8988T (cell line): Measurements from ENCODE around the gene SIRT7.

Experiments used
- DNase-seq: peaks from one replicate; pipeline ENCODE4 v3.0.0; 2011

The SIRT7 gene

GRCh38 chr17:81904600-81905423 is 13.2 kb downstream of the SIRT7 start:
- no peak for DNase-seq

- no peak for DNase-seq
These were observed 13.9 kb downstream of the SIRT7 start for GRCh38 chr17:81903896-81904599.

DNA sequence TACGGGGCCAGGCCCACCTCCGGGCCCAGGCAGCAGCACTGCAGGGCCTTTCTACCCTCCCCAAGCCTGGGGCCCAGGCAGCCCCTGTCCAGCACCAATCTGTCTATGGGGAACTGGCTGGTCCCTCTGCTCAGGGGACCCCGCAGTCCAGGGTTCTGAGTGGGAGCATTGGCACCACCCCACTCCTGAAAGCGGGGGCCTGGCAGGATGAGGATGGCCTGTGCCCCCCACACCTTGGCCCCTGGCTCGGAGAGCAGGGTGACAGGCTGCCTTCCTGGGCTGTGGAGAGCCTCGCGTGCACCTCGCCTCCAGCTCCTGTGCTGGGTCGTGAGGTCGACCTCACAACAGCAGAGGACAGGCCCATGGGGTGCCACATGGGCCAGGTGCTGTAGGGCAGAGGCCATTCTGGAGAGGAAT is 14.6 kb downstream of the SIRT7 start:
- DNase-seq = no peak

GRCh38 chr17:81902653-81903414 is 15.1 kb downstream of the SIRT7 start:
- DNase-seq = no peak

DNA sequence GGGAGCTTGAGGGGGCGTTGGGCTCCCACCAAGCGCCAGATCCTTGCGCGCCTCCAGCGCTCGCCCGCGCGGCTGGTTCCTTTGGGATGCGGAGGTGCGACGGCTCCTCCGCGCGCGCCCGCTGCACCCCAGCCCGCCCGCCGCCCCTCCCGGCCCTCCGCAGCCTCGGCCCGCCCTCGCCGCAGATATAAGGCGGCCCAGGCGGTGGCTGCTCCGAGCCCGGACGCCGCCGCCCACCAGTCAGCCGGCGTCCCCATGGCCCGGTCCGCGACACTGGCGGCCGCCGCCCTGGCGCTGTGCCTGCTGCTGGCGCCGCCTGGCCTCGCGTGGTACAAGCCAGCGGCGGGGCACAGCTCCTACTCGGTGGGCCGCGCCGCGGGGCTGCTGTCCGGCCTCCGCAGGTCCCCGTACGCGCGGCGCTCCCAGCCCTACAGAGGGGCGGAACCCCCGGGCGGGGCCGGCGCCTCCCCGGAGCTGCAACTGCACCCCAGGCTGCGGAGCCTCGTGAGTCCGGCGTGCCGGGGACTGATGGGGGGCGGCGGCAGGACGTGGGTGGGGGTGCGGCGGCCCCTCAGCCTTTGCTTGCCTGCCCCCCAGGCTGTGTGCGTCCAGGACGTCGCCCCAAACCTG is 15.8 kb downstream of the SIRT7 start, which contains the start of gene NPB:
Gene NPB, plus strand, starts transcription at position 216 of the 630 bp plus-strand sequence. Its CDS starts 40 bp downstream, at position 256.
- no peak for DNase-seq

- no peak for DNase-seq
These were observed 16.6 kb downstream of the SIRT7 start for GRCh38 chr17:81901167-81902022.

GRCh38 chr17:81900181-81900820 is 17.7 kb downstream of the SIRT7 start:
- DNase-seq = no peak

GRCh38 chr17:81899514-81900166 is 18.3 kb downstream of the SIRT7 start:
- DNase-seq = no peak

GRCh38 chr17:81898885-81899284 is 19.1 kb downstream of the SIRT7 start:
- no peak for DNase-seq

- DNase-seq = no peak
These were observed 19.7 kb downstream of the SIRT7 start for GRCh38 chr17:81898029-81898866.

DNA sequence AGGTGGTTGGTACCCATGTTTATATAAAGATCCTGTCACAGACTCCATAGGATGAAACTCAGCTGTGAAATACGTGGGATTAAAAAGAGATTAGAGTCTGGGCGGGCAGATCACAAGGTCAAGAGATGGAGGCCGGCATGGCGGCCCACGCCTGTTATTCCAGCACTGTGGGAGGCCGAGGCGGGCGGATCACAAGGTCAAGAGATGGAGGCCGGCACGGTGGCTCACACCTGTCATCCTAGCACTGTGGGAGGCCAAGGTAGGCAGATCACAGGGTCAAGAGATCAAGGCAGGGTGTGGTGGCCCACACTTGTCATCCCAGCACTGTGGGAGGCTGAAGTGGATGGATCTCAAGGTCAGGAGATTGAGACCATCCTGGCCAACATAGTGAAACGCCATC is 22.6 kb downstream of the SIRT7 start:
- DNase-seq = no peak

DNA sequence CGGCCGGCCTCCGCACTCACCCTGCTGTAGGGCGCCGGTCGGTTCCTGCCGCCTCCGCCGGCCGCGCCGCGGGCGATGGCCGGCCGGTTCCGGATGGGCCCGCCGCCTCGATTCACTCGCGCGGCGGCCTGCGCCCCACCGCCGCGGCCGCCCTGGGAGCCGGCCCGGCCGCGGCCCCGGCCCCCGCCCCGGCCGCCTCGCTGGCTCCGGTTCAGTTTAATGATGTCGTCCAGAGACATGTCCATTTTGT is 26.7 kb downstream of the SIRT7 start:
- no peak for DNase-seq

GRCh38 chr17:81890447-81891302 is 27.3 kb downstream of the SIRT7 start:
- no peak for DNase-seq

DNA sequence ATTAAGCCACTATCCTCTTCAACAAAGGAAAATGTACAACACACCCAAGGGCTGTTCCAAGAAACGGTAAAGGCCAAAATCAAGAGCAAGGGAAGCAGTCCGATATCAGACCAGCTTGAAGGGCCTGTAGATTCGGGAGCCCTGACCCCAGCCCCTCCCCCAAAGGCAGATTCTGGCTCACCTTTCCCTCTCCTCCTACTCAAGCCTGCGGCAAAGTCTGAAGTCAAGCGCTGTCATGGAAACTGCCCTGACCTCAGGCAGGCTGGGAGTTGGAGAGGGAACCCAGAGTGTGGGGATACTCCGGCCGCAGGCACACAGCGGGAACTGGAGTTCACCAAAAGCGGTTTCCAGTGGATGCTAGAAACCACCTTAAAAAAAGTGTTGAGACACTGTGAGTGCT is 28.4 kb downstream of the SIRT7 start:
- no peak for DNase-seq

DNA sequence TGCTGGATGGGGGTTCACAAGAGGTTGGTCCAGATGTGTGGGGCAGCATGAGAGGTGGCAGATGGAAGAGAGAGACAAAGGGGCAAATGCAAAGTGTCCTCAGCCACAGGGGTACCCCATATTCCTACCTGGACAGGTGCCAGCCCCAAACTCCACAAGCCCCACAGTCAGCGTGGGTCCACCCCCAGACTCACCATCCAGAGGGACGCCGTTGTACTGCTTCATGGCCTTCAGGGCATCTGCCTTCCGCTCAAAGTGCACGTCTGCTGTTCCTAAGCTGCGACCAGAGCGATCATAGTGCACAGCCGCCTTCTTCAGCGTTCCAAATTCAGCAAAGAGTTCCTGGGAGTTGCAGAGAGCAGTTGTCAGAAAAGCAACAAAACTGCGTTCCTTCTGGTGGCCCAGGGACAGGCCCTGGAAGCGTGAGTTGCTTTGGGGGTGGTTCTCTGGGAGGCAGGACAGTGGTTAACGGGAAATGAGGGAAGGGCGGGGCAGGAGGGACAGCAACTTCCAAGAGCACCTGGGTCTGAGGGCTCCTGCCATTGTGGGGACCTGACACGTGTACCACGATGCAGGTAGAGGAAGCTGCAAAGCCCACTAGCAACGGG is 28.9 kb downstream of the SIRT7 start:
- no peak for DNase-seq

DNA sequence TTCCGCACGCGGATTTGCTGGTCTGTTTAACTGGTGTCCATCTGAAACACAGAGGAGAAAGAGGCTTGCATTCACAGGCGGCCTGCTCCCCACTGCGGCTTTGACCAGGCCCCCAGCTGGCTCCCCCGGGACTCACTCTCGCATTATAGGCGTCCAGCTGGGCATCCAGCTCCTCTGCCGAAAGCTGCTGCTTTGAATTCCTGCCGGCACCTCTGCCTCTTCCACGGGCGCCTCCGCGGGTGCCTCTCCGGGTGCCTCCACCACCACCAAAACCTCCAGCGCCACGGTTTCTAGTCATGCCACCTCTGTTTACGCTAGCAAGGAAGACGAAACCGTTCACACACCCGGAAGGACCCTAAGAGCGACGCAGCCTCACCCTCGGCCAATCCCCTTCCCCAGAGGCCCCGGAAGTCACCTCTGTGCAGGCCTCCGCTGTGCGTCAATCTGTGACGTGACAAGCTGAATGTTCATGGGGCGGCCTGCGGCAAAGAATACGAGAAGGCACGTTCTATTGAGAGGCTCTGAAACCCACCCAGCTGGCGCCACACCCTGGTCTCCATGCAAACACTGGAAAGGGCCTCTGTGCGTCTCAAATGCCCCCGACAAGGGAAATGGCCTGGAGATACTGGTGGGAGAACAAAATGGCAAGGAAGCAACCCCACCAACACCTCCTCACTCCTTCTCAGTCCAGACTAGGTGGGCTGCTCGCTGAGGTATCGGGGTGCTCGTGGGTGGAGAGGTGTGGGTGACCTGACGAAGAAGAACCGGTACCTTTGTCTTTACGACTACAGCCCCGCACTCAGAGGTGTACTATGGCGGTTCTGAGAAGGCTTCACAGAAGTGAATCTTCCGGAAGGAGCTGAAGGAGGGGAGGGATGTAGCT is 29.6 kb downstream of the SIRT7 start:
- DNase-seq = no peak

- no peak for DNase-seq
These were observed 32.0 kb downstream of the SIRT7 start for GRCh38 chr17:81885869-81886548.
